HS-27A (cell line): ENCODE results near the gene FLNB.
"Not testable (repeated sequence)": the region's sequence is repeated elsewhere in the genome, so short reads cannot be mapped to it uniquely, and the experiment has no call there.

Experiments used
- DNase-seq: peaks from one replicate; pipeline ENCODE4 v3.0.0-alpha.2; 2012; ENCODE audit warnings: low read depth, missing footprints

The FLNB gene

DNA sequence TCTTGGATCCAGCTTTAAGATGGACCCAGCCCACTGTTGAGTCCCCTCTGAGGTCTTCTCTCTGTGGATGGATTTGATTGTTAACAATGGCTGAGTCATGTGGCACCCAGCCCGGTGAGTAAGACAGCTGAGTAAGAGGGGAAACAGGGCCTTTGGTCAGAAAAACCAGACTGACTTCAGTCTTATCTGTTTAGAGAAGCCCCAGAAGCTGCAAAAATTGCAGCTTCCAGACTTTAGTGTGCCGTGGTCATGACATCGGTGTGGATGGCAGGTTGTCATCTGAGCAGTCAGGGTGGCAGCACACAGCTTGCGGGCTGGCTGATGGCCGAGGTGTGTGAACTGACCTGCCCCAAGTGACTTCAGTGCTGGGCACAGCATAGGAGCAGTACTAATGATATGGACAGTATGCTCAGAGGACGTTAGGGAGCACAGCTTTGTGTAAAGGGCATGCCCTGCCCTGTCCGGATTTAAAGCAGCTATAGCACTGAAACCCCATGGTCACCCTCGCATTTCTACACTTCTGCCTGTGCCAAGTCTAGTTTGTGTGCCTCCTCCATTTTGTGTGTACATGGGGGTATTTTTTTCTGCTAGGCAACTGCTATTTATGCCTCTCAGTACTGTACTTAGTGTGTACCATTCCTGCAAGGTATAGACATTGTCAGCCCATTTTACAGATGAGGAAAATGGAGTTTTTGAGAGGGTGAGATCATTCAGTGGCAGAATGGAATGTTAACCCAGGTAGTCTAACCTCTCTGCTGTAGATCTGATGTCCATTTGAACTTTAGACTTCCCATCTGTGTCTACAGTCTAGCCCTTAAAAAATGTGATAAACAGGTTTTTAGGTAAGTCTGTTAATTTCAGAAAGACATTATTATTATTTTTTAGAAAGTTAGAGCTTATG is 44.4 kb downstream of the FLNB start:
- DNase-seq, result peak; percentile 96

DNA sequence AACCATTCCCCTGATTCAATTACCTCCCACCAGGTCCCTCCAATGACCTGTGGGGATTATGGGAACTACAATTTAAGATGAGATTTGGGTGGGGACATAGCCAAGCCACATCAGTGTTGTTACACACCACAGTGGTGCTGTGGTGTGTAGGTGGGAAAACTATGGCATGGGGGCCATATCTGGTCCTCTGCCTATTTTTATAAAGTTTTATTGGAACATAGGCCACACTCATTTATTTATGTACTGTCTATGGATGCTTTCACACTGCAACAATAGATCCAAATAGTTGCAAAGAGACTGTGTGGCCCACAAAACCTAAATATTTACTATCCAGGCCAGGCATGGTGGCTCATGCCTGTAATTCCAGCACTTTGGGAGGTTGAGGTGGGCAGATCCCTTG is 46.4 kb downstream of the FLNB start:
- DNase-seq, result no peak

DNA sequence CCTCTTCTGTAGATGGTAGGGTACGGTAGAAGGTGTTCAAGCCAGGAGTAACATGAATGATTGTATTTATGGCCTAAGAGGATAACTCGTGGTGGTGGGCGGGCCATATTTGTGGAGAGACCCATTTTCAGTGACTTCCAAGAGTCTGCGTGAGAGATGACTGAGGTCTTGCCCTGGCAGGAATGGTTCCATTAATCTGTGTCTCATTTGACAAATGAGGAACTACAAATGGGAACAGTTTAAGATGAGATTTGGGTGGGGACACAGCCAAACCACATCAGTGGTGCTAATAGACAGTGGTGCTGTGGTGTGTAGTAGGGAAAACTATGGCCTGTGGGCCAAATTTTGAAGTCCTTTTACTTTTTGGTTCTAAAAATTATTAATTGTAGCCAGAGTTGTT is 47.1 kb downstream of the FLNB start:
- no peak for DNase-seq

DNA sequence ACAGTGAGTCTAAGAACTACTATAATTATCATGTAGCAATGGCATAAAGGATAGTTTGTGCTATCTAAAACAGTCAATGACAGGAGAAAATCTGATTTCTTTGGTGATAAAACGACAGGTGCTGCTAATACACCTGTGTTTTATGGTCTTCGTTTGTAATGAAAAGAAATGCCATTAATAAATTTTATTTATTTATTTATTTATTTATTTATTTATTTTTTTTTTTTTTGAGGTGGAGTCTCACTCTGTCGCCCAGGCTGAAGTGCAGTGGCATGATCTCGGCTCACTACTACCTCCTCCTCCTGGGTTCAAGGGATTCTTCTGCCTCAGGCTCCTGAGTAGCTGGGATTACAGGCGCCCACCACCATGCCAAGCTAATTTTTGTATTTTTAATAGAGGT is 47.7 kb downstream of the FLNB start:
- not testable (repeated sequence) for DNase-seq

DNA sequence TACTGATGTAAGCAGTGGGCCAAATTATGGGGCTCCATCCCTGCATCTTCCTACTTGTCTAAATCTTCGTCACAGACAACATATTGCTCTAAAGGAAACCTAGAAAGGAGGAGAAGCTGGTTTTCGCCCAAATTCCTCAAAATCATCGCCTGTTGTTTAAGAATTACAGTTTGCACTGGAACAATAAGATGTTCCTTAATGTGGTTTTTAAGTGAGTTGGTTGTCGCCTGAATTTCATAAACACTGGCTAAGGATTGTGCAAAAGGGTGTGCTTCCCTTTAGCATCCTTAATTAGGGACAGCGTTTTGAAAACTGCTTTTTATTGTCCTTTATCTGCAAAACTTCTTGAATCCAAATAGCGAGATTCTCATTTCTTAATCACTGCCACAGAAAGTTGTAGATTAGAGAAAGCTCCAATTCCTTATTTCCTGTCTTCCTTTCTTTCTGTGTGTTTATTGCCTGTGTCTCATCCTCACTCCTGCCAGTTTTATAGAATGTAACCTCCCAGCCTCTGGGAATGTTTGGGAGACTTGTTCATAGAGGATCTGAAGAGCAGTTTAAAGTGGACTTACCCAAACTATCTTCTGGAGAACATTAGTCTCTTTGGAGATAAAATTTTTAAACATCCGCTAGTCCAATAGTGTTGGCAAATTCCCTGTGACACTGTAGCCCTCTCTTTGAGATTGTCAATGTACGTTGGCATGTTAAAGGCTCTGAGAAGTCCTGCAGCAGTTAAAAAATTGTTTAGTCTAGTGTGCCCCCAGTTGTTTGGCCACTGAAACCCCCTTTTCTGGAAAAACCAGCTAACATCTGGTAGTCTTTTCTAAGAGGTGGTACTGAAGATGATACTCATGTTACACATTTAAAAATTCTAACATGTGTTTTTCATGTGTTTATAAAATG is 50.4 kb downstream of the FLNB start:
- DNase-seq, result no peak

DNA sequence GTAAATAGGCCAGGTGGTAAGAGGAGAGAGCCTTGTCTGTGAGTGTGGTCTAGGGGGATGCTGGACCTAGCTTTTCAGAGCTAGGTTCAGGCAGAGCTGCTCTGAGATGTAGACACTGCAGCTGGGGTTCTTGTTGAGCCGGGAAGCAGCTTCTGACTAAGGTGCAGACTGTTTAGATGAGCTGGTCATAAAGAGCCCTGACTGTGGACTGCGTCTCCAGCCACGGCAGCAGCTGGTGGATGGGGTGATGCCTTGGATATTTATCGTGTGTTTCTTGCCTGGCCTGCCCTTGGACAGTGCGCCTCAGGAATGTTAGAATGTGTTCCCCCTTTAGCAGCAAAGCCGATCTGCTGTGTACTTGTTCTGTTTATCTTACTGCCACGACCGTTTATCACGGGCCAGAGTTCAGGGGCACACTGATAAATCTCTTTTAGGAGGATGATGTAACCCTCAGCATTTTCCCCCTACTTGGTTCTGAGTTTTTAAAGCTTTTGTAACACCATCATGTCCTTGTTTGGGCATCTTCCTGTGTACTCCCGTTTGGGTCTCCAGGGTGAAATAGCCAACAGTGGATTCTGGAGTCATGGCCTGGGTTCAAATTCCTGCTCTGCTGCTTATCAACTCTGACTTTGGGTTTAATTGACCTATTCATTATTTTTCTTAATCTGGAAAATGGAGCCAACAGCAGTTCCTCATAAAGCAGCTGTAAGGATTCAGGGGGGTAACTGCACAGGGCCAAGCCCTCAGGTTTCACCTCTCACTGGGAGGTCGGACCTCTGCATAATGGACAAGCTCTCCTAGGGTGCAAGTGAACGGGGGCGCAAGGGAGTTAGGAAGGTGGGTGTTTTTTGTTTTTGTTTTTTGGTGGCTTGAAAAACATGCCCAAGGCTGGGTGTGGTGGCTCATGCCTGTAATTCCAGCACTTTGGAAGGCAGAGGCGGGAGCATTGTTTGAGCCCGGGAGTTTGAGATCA is 51.4 kb downstream of the FLNB start:
- no peak for DNase-seq

DNA sequence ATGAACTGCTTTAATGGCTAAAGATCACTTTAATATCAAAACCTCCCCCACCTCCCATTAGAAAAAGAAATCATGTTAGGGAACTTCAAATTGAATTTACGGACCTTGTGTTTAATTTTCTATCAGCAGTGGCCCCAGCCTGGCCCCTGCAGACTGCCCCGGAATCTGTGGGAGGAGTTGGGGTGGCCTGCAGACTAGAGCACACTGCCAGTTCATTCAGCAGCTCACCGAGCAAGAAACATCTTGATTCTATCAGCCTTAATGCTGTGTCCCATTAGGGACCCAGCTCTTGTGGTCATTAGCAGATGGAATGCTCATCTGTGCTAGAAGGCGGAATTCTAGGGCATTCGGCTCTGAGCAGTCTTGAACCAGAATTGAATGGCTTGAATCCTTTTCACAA is 54.2 kb downstream of the FLNB start:
- no peak for DNase-seq

DNA sequence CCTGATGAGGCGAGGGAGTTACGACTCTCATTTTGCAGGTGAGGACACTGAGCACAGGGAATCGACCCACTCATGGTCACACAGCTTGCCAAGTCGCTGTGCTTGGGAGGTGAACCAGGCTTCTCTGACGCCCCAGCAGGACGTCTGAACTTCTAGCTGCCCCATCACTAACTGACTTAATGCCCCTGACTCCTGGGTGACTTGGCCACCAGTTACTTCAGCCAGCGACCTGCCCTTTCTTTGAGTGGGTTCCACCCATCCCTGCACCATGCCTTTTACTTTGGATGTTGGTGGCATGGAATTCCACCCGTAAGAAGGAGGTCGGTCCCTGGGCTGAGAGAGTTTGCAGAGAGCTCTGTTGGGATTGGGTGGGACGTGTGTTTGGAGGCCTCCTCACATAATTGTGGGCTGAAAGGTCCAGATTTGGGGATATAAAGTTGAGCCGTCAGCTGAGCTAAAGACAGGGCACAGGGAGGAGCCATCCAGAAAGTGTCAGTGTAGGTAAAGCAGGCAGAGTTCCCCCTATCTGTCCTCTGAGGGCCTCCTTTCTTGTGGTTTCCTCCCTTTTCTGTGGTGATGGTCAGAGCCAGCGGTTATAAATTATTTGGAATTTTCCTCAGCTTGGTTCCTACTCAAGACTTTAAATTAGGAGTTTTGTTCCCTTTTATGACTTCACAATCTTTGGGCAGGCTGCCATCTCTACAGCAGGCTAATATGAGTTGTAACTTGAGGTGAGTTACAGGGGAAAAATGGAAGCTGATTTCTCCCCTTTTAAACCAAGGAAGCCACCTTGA is 55.0 kb downstream of the FLNB start:
- DNase-seq, result no peak

DNA sequence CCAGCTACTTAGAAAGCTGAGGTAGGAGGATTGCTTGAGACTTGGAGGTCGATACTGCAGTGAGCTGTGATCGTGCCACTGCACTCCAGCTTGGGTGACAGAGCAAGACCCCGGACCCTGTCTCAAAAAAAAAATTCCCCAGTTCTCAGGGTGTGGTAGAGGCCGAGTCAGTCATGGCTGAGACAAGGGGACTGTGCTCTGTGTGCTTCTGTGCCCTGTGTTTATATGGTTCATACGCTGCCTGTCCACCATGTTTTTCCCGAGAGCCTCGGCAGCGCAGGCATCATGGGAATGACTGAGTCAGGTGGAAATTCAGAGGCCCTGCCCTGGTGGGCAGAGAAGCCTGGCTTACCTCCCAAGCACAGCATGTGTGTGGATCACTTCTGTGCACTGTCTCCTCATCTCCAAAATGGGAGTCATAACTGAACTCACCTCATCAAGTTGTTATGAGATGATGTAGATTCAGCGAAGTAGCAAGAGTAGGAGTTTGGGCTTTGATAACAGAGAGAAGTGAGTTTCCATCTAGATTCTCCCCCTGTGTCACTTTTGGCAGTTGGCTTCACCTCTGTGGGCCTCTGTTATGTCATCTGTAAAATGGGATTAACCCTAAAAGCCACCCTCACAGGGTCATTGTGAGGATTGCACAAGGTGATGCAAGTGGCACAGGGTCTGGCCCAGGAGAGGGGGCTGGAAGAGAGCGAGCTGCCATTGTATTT is 56.9 kb downstream of the FLNB start:
- no peak for DNase-seq

DNA sequence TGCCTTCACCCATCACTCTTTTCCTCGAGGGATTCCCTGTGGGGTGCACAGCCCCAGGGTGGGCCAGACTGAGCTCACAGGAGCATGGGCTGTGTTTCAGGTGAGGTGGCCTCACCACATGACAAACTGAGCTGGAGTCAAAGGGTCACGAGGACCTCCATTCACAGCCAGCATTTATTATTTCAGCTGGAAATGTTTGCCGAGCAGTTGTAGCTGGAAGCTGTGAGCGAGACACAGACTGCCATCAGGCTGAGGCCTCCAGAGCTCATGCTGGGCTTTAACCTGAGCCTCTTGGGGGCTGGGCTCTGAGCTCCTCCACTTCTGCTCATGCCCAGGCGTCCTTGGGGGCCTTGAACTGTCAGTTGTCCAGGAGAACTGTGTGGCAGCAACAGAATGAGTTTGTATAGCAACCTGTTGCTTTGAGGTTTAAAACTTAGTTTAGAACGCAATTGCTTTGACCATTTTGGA is 57.5 kb downstream of the FLNB start:
- no peak for DNase-seq

DNA sequence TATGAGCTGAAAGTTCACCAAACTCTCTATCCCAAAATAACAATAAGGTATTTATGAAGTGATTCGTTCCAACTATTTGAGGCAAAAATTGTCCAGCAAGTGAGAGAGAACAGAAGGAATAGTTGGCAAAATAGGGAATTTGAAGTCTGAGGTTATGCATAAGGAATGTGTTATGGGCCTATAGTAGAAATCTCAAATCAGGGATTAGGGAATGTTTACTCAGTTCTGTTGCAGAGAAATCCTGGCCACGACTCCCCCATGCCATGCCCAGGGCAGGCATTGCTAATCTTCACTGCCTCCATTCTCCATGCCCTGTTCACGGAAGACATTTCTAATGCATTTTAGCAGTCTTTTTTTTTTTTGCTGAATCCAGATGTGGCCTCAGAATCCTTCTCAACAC is 58.6 kb downstream of the FLNB start:
- no peak for DNase-seq

DNA sequence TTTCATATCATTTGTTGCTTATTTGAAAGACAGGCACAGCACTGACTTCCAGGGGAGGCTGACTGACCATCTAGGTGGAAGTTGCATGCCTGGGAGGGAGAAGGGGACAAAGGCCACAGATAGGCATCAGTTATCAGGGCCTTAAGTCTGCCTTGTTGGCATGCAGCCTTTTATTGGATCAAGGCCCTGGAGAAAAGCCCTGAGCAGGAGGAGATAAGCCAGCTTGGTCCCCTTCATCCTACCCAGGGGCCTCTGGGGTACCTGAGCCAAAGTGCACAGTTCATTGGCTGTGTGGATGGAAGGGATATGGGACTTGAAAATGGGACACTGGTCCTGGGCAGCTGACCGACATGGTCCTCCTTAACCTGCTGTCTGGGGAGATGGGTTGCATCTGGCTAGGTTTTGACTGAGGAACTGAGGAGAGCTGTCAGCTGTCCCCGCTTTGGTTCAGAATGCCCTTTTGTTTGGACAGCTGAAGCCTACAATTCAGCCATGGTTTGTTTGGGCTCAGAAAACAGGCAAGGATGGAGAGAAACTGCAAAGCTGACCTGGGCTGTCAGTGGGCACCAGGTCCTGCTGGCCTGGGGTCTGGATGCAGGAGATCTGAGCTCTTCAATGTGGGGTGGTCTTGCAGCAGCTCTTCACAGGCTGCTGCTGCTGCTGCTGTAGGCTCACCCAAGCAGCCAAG is 60.0 kb downstream of the FLNB start:
- no peak for DNase-seq

DNA sequence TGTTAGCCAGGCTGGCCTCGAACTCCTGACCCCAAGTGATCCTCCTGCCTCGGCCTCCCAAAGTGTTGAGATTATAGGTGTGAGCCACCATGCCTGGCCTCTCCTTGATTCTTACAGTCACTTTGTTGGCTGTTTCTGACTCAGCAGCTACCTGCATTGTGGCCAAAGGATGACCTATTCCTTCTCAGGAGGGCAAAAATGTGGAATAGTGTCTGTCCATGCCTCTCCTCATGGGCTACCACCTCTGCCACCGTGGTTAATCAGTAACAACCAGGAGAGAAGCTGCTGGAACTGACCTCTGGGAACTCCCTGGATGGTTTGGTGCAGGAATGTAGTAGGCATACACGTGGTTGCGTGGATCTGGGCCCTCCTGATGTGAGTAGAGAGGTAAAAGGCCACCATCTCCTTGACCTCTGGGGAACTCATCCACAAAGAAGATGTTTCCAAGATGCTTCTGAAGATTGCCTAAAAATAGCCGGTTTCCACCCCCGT is 63.3 kb downstream of the FLNB start:
- DNase-seq, result no peak

DNA sequence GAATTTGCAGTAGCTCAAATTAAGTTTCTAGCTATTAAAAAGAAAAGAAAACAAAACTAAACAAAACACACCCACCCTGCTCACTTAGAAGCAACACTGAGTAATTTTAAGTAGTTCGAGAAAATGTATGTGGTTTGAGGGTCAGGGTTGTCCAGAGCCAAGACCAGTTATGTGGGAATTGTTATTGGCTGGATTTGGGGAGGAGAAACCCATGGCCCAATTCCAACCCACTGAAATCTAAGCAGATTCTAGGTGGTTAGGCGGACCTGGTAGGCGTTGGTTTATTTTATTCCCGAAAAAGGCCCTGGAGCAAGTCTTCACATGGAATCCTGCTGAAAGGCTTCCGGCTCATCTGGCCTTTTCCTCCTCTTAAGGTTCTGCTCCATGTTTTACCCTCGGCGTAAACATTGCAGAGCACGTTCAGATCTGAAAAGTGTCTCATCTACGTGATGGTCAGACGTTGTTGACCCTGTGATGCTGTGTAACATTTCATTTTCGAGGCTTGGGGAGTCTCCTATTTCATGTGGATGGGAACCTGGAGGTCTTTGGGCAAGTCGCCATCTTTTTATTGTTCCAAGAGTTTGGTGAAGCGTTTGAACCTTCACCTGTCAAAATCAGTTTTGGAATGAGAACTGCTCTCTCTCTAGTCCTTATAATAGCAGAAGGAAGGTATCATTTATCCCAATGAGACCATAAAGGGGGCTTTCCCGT is 64.0 kb downstream of the FLNB start:
- no peak for DNase-seq

DNA sequence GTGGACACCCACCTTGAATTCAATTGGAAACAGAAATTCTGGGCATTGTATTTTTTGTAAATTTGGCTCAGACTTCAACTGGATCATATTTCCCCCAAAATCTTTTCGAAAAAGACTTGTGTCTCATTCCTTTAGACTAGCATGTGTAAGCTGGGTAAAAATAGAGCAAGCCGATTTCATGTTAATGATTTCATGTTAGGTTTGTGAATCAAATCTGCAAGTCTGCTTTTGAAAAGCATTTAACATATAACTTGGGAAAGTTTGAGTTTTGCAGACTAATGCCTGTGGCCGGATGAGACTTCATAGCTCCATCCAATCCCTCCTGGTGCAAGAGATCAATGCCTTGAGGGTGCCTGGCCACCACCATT is 64.5 kb downstream of the FLNB start:
- DNase-seq, result no peak

DNA sequence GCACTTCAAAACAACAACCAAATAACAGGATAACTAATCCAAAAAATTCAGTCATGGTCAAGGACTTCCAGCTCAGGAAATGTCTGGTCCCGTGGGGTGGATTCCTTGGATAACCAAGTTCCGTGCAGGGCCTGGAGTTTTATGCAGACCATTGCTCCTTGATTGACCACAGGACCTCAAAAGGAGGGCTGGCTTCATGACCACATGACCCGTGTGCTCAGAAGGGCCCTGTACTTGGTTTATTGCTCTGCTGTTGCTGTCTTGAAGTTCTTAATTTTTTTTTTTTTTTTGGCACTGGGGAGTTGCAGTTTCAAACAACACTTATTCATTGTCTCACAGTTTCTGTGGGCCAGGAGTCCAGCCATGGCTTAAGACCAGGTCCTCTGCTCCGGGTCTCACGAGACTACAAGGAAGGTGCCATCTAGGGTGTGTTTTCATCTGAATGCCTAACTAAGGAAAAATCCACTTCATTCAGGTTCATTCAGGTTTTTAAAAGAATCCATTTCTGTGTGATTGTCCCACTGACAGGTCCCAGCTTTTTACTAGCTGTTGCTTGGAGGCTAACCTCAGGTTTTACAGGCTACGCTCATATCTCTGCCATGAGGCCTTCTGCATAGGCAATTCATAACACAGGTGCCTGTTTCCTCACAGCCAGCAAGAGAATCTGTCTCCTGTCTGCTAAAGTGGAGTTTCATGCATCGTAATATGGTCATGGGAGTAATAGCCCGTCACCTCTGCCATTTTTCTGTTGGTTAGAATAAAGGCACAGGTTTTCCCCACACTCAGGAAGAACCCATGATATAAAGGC is 65.3 kb downstream of the FLNB start:
- no peak for DNase-seq

DNA sequence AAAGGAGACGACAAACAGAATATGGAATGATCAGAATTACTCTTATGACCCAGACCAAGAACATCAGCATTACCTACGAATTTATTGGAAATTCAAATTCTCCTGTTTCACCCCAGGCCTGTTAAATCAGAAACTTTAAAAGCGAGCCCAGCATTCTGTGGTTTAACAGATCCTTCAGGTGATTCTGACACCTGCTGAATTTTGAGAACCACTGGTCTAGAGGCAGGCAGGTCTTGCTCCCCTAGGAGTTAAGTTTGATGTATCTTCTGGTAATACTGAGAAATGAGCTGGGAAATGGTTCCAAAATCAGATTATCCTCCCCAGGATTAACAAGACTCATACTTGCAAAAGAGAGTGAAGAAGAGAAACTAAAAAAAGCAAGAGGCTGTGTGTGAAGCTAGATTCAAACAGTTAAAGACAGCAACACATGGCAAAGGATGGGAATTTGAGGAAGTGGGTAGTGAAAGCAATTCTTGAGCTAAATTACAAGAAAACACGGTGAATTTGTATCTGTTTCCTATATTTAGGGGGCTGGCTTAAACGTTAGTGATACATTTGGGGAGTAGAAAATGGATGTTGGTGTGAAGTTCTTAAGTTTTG is 66.0 kb downstream of the FLNB start:
- DNase-seq, result no peak

DNA sequence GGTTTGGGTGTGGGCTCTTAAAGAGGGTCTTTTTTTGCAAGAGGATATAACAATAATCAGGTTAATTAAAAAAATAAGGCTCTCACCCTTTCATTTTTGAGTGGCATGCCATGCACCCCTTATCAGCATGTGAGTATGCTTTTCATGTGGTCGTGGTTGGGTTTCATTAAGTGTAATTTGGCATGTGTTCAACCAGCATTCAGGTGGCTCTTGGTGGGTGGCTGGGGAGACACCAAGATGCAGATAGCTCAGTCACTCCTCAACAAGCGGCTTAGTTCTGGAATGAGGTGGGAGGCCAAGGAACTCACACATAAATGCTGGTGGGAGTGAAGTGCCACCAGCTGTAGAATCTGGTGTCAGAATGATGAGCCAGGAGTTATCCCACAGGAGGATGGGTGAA is 66.8 kb downstream of the FLNB start:
- no peak for DNase-seq
